Anterior cingulate cortex (tissue), 58 donors: ENCODE results near the gene PTPRN2.
"Not testable (repeated sequence)": the region's sequence is repeated elsewhere in the genome, so short reads cannot be mapped to it uniquely, and the experiment has no call there.

ENCODE experiments used
- DNase-seq, 58 donors: peaks; one replicate each; lab custom pipeline; 2025; lab: John Stamatoyannopoulos, UW

PTPRN2 gene

GRCh38 chr7:157928171-157928794 is 659.3 kb downstream of the PTPRN2 start:
- DNase-seq: no peak

GRCh38 chr7:157927313-157927925 is 660.2 kb downstream of the PTPRN2 start:
- DNase-seq: no peak

GRCh38 chr7:157926521-157927150 is 661.0 kb downstream of the PTPRN2 start:
- no peak for DNase-seq

- DNase-seq: no peak
Observed at GRCh38 chr7:157926107-157926506, 661.5 kb downstream of the PTPRN2 start.

- DNase-seq: no peak
Observed at GRCh38 chr7:157925383-157925875, 662.2 kb downstream of the PTPRN2 start.

- no peak for DNase-seq
Observed at GRCh38 chr7:157923903-157924630, 663.6 kb downstream of the PTPRN2 start.

GRCh38 chr7:157922576-157922975 is 665.0 kb downstream of the PTPRN2 start:
- no peak for DNase-seq

- no peak for DNase-seq
Observed at GRCh38 chr7:157918326-157919080, 669.1 kb downstream of the PTPRN2 start.

GRCh38 chr7:157916946-157917640 is 670.5 kb downstream of the PTPRN2 start:
- no peak for DNase-seq

GRCh38 chr7:157910446-157910845 is 677.2 kb downstream of the PTPRN2 start:
- no peak for DNase-seq

GRCh38 chr7:157910045-157910444 is 677.6 kb downstream of the PTPRN2 start:
- DNase-seq: not testable (repeated sequence)

- DNase-seq: no peak
Observed at GRCh38 chr7:157909370-157909769, 678.3 kb downstream of the PTPRN2 start.

- DNase-seq: peak in 8 of 58 donors; percentile 5 to 56 (median 22)
Observed at GRCh38 chr7:157908006-157908782, 679.4 kb downstream of the PTPRN2 start.

GRCh38 chr7:157907091-157907490 is 680.5 kb downstream of the PTPRN2 start:
- no peak for DNase-seq

- no peak for DNase-seq
Observed at GRCh38 chr7:157906583-157906982, 681.0 kb downstream of the PTPRN2 start.

- DNase-seq: peak in 1 of 58 donors; percentile 8
Observed at GRCh38 chr7:157905651-157906461, 681.8 kb downstream of the PTPRN2 start.

GRCh38 chr7:157904866-157905570 is 682.6 kb downstream of the PTPRN2 start:
- no peak for DNase-seq
